Keratinocyte (primary cell): ENCODE measurements around the gene ATXN10. TPM values are rescaled to one million over a fixed set of nuclear protein-coding genes. Genes with fewer than 3 reads are reported as not detected.

Source experiments
- DNase-seq: peaks from one replicate; pipeline ENCODE4 v3.0.0-alpha.2; 2011; ENCODE audit warnings: low read depth, missing footprints, low spot score
- FAIRE-seq: peaks from 2 replicates; lab custom pipeline; 2011; peaks lifted over from hg19 to GRCh38; lab: Jason Lieb, UNC
- H2AFZ ChIP-seq: 2 replicates; pipeline ENCODE4 v1.6.0; 2012; ENCODE audit warnings: low read length, control low read depth, inconsistent platforms; ENCODE audit not compliant: control insufficient read depth
- H3K27ac ChIP-seq: 2 replicates; pipeline ENCODE4 v1.5.1; 2011; ENCODE audit warnings: low read length; ENCODE audit not compliant: control insufficient read depth, insufficient read depth
- H3K27me3 ChIP-seq: 3 replicates; pipeline ENCODE4 v1.6.0; 2011; ENCODE audit warnings: low read length; ENCODE audit not compliant: control insufficient read depth, insufficient read depth; ENCODE audit errors: extremely low read depth
- H3K36me3 ChIP-seq, 2 experiments: 2 replicates in 1 of 2; 3 replicates in 1 of 2; pipeline ENCODE4 v1.5.1; 2011; ENCODE audit warnings: low read length in 2 of 2, mild to moderate bottlenecking in 1 of 2; ENCODE audit not compliant: control insufficient read depth in 2 of 2, insufficient read depth in 2 of 2; ENCODE audit errors: extremely low read depth in 1 of 2
- H3K4me1 ChIP-seq: 3 replicates; pipeline ENCODE4 v1.5.1; 2011; ENCODE audit warnings: low read length; ENCODE audit not compliant: control insufficient read depth, insufficient read depth; ENCODE audit errors: extremely low read depth
- H3K4me2 ChIP-seq: 3 replicates; pipeline ENCODE4 v1.6.0; 2011; ENCODE audit warnings: low read depth, low read length; ENCODE audit not compliant: control insufficient read depth, insufficient read depth; ENCODE audit errors: extremely low read depth
- H3K4me3 ChIP-seq, 3 experiments: fragments of 200-600 bp in 1 of 3; sonication (generic) in 1 of 3; 2 replicates in 2 of 3; 3 replicates in 1 of 3; pipeline ENCODE4 v1.5.1; 2011 to 2016; ENCODE audit warnings: low read length in 3 of 3, mild to moderate bottlenecking in 3 of 3, control low read depth in 2 of 3, inconsistent platforms in 1 of 3, low read depth in 1 of 3, mixed read lengths in 1 of 3, mixed run types in 1 of 3, moderate library complexity in 1 of 3; ENCODE audit not compliant: control insufficient read depth in 2 of 3, insufficient read depth in 2 of 3; ENCODE audit errors: extremely low read depth in 1 of 3
- H3K79me2 ChIP-seq: 2 replicates; pipeline ENCODE4 v1.6.0; 2012; ENCODE audit warnings: low read length; ENCODE audit not compliant: control insufficient read depth, insufficient read depth
- H3K9ac ChIP-seq: 3 replicates; pipeline ENCODE4 v1.6.0; 2011; ENCODE audit warnings: low read length; ENCODE audit not compliant: control insufficient read depth, insufficient read depth; ENCODE audit errors: extremely low read depth
- H3K9me1 ChIP-seq: 3 replicates; pipeline ENCODE4 v1.6.0; 2011; ENCODE audit warnings: low read length; ENCODE audit not compliant: control insufficient read depth, insufficient read depth; ENCODE audit errors: extremely low read depth
- H3K9me3 ChIP-seq: 2 replicates; pipeline ENCODE4 v1.5.1; 2012; ENCODE audit warnings: low read depth, low read length; ENCODE audit not compliant: control insufficient read depth
- H4K20me1 ChIP-seq: 3 replicates; pipeline ENCODE4 v1.6.0; 2011; ENCODE audit warnings: low read length; ENCODE audit not compliant: control insufficient read depth, insufficient read depth; ENCODE audit errors: extremely low read depth
- EZH2 ChIP-seq: IDR thresholded peaks from one replicate; pipeline ENCODE4 v1.6.1; 2012; ENCODE audit warnings: inconsistent platforms, mild to moderate bottlenecking, low read length, moderate library complexity
- dilution Hi-C: fragments of 300-500 bp; cut with MboI; formaldehyde crosslinking; loops from one replicate; pipeline ENCODE4 v1.7.0; 2020; ENCODE audit warnings: low sequenced_read_pairs; ENCODE audit not compliant: extremely low pct_ligation_motif_present
- polyA plus RNA-seq, 5 experiments: library from polyadenylated mRNA; depleted of rRNA in 3 of 5; stranded (reverse) in 3 of 5; stranded (forward) in 1 of 5; unstranded in 1 of 5; fragments of >200 nt; gene quantifications; 1 replicate in 1 of 5; 2 replicates in 3 of 5; 3 replicates in 1 of 5; pipeline versions ENCODE4 v1.2.1 to v1.2.3, GENCODE V29; 2011 to 2012; ENCODE audit warnings: missing spikeins in 2 of 5, low read depth in 1 of 5, low replicate concordance in 1 of 5
- TF ChIP-seq, protein P1 (sequence below), 3 experiments: IDR thresholded peaks in 1 of 3; conservative IDR thresholded peaks in 1 of 3; optimal IDR thresholded peaks in 1 of 3; 2 replicates in 2 of 3; 3 replicates in 1 of 3; pipeline versions ENCODE3 to v1.5.1; 2011; ENCODE audit warnings: low read length in 3 of 3, mild to moderate bottlenecking in 3 of 3, moderate library complexity in 2 of 3, control low read depth in 1 of 3, inconsistent platforms in 1 of 3; ENCODE audit not compliant: insufficient read depth in 2 of 3; ENCODE audit errors: extremely low read depth in 1 of 3

The ATXN10 gene
- polyA plus RNA-seq, 1 donor (not counting 4 experiments of a cell fraction or from before 2014, with no cell fraction given): 276 TPM

DNA sequence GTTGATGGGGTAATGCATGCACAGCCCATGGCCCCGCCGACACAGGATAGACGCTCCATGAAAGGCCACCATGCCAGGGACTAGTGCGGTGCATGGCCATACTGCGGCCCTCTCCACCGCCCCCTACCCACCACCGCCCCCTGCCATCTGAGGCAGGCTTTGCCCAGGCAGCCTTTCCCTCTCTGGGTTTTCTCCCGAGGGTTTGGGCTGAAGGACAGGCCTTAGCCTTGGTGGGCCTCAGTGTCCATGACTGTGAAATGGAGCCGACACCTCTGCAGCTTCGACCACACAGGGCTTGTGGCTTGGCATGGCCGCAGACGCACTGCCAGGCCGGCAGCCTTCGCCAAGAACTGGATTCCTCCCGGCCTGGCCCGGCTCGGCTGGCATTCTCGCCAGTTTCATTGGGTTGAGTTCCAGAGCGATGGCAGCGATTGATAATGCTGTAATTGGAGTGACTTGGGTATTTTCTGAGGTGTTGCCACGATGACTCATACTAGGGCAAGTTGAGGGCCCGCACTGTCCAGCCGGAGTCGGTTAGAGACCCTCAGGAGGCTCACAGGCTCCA is 194.0 kb downstream of the ATXN10 start:
- Histone ChIP-seq H3K9me3 (no peaks in the 10 kb centered on the region), H2AFZ (no peak overlapping the region), H3K79me2 (no peaks in the 10 kb centered on the region), H3K9ac (no peak overlapping the region), H3K27me3 (peaks cover 54% of the 10 kb centered on the region), H4K20me1 (no peaks in the 10 kb centered on the region), H3K4me1 (peaks cover 33% of the 10 kb centered on the region), H3K4me3 (no peak overlapping the region), H3K27ac (no peak overlapping the region), H3K9me1 (no peaks in the 10 kb centered on the region), H3K4me2 (no peak overlapping the region), H3K36me3 (no peaks in the 10 kb centered on the region)
- no peak for DNase-seq
- dilution Hi-C loops: no loop called here
- TF ChIP-seq EZH2: no peak
- TF ChIP-seq, protein P1, sequence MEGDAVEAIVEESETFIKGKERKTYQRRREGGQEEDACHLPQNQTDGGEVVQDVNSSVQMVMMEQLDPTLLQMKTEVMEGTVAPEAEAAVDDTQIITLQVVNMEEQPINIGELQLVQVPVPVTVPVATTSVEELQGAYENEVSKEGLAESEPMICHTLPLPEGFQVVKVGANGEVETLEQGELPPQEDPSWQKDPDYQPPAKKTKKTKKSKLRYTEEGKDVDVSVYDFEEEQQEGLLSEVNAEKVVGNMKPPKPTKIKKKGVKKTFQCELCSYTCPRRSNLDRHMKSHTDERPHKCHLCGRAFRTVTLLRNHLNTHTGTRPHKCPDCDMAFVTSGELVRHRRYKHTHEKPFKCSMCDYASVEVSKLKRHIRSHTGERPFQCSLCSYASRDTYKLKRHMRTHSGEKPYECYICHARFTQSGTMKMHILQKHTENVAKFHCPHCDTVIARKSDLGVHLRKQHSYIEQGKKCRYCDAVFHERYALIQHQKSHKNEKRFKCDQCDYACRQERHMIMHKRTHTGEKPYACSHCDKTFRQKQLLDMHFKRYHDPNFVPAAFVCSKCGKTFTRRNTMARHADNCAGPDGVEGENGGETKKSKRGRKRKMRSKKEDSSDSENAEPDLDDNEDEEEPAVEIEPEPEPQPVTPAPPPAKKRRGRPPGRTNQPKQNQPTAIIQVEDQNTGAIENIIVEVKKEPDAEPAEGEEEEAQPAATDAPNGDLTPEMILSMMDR (optimal IDR thresholded peaks at IDR 0.05 in 1 of 3, IDR thresholded peaks at IDR 0.05 in 1 of 3, conservative IDR thresholded peaks at IDR 0.05 in 1 of 3; ENCODE audit: extremely low read depth in 1 of 3, insufficient read depth in 2 of 3, low read length in 3 of 3): no peak
- FAIRE-seq: no peak

DNA sequence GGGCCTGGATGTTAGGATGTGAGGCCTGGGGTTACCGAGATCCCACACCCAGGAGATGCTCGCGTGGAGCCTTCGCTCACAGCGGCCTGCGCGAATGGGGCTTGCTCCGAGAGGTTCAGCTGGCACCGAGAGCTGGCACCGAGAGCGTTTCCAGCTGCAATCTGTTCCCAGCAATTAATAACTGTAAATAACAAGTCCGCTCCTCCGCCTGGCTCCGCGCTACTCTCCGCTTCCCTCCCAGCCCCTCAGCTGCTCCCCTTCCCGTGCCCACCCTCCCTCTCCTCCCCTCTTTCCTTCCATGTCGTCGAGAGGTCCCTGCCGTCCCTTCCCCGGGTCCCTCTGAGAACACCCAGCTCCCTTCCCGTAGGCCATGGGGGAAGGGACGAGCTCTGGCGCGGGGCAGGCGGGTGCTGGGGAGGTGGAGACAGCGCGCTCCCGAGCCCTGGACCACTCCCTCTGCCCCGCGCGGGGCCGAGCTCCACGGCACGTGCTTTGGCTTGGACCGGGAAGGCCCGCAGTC is 194.6 kb downstream of the ATXN10 start:
- Histone ChIP-seq H3K4me1 (peaks cover 33% of the 10 kb centered on the region), H2AFZ (no peak overlapping the region), H4K20me1 (no peaks in the 10 kb centered on the region), H3K4me3 (peak overlapping the region in 1 of 3 experiments; percentile 13), H3K9me3 (no peaks in the 10 kb centered on the region), H3K36me3 (no peaks in the 10 kb centered on the region), H3K4me2 (peak overlapping the region; percentile 66), H3K27me3 (peaks cover 54% of the 10 kb centered on the region), H3K9ac (no peak overlapping the region), H3K27ac (no peak overlapping the region), H3K79me2 (no peaks in the 10 kb centered on the region), H3K9me1 (no peaks in the 10 kb centered on the region)
- DNase-seq (no peak), FAIRE-seq (no peak)
- TF ChIP-seq EZH2: no peak
- TF ChIP-seq, protein P1 (optimal IDR thresholded peaks at IDR 0.05 in 1 of 3, IDR thresholded peaks at IDR 0.05 in 1 of 3, conservative IDR thresholded peaks at IDR 0.05 in 1 of 3; ENCODE audit: extremely low read depth in 1 of 3, insufficient read depth in 2 of 3, low read length in 3 of 3): no peak
- dilution Hi-C loops: no loop called here
